ENCODE measurements around the gene PHTF1. TPM values are rescaled to one million over a fixed set of nuclear protein-coding genes. Genes with fewer than 3 reads are reported as not detected.
A peak's percentile ranks its signal among the peaks of the same experiment; 100 is the strongest.

Gene PHTF1
- total RNA-seq, 4 donors from 2014 or later, result 10.0 to 14.8 (median 11.1) TPM

GRCh38 chr1:113691184-113691583 lies 68.1 kb downstream of the PHTF1 start:
- TF ChIP-seq POLR2AphosphoS5 (IDR thresholded peaks at IDR 0.05) (no peak), POLR2A (IDR thresholded peaks at IDR 0.05) (no peak), EP300 (IDR thresholded peaks at IDR 0.05) (no peak), CTCF (IDR thresholded peaks at IDR 0.05) (no peak)
- Histone ChIP-seq H3K4me3 (no peak overlapping the region), H3K27me3 (no peaks in the 10 kb centered on the region), H3K9me3 (peaks cover 0 to 24% (median 0%) of the 10 kb centered on the region in 3 donors), H3K36me3 (peaks cover 0 to 35% of the 10 kb centered on the region in 2 donors), H3K27ac (no peak overlapping the region), H3K4me1 (peaks cover 0 to 13% (median 0%) of the 10 kb centered on the region in 3 donors)
- WGBS, 2 donors (ENCODE audit: low coverage in 1 of 2), result 85 to 94% methylated on average over 2 of the region's 2 CpGs
- no peak for ATAC-seq

GRCh38 chr1:113686891-113687618 lies 72.2 kb downstream of the PHTF1 start:
- TF ChIP-seq POLR2A (IDR thresholded peaks at IDR 0.05), result no peak
- peak; percentile 36 for TF ChIP-seq POLR2AphosphoS5 (IDR thresholded peaks at IDR 0.05)

GRCh38 chr1:113684153-113684541 lies 75.1 kb downstream of the PHTF1 start:
- TF ChIP-seq POLR2A (IDR thresholded peaks at IDR 0.05), result no peak
- no peak for TF ChIP-seq CTCF (IDR thresholded peaks at IDR 0.05)
- no peak for TF ChIP-seq EP300 (IDR thresholded peaks at IDR 0.05)
- no peak for TF ChIP-seq POLR2AphosphoS5 (IDR thresholded peaks at IDR 0.05)
- peak; percentile 70 for ATAC-seq
- 40 to 50% methylated on average over 6 of the region's 6 CpGs for WGBS, 2 donors (ENCODE audit: low coverage in 1 of 2)
- Histone ChIP-seq H3K4me1 (peaks cover 0 to 13% (median 0%) of the 10 kb centered on the region in 3 donors), H3K9me3 (no peaks in the 10 kb centered on the region), H3K27me3 (no peaks in the 10 kb centered on the region), H3K4me3 (no peak overlapping the region), H3K27ac (peak overlapping the region in 3 of 4 donors; percentile 9 to 63 (median 46)), H3K36me3 (peaks cover 0 to 1% of the 10 kb centered on the region in 2 donors)

More at GRCh38 chr1:113686891-113687618, 72.2 kb downstream of the PHTF1 start:
- Histone ChIP-seq H3K9me3 (no peaks in the 10 kb centered on the region), H3K4me1 (peaks cover 0 to 13% (median 0%) of the 10 kb centered on the region in 3 donors), H3K27ac (peak overlapping the region in 2 of 4 donors; percentile 2 to 54), H3K36me3 (peaks cover 0 to 9% of the 10 kb centered on the region in 2 donors), H3K27me3 (no peaks in the 10 kb centered on the region), H3K4me3 (no peak overlapping the region)
- 57 to 70% methylated on average over 3 of the region's 3 CpGs for WGBS, 2 donors (ENCODE audit: low coverage in 1 of 2)
- no peak for ATAC-seq

GRCh38 chr1:113683384-113684152 lies 75.7 kb downstream of the PHTF1 start:
- no peak for TF ChIP-seq POLR2A (IDR thresholded peaks at IDR 0.05)
- no peak for TF ChIP-seq CTCF (IDR thresholded peaks at IDR 0.05)
- TF ChIP-seq POLR2AphosphoS5 (IDR thresholded peaks at IDR 0.05), result no peak
- TF ChIP-seq EP300 (IDR thresholded peaks at IDR 0.05), result no peak
- peaks cover 0 to 7% of the 10 kb centered on the region in 2 donors for H3K36me3 ChIP-seq
- no peaks in the 10 kb centered on the region for H3K9me3 ChIP-seq
- H3K4me3 ChIP-seq, result no peak overlapping the region
- ATAC-seq, result peak; percentile 36
- no peaks in the 10 kb centered on the region for H3K27me3 ChIP-seq
- H3K27ac ChIP-seq, result peak overlapping the region in 3 of 4 donors; percentile 9 to 63 (median 46)
- WGBS, 2 donors (ENCODE audit: low coverage in 1 of 2), result 52 to 59% methylated on average over 6 to 8 of the region's 8 CpGs
- H3K4me1 ChIP-seq, result peaks cover 0 to 13% (median 0%) of the 10 kb centered on the region in 3 donors

- H3K27ac ChIP-seq, result no peak overlapping the region
- H3K4me3 ChIP-seq, result no peak overlapping the region
- no peaks in the 10 kb centered on the region for H3K27me3 ChIP-seq
- no peak for ATAC-seq
- WGBS, 2 donors (ENCODE audit: low coverage in 1 of 2), result 92 to 93% methylated on average over 7 of the region's 7 CpGs
- H3K9me3 ChIP-seq, result no peaks in the 10 kb centered on the region
- H3K4me1 ChIP-seq, result peaks cover 0 to 14% (median 0%) of the 10 kb centered on the region in 3 donors
- TF ChIP-seq POLR2AphosphoS5 (IDR thresholded peaks at IDR 0.05) (no peak), CTCF (IDR thresholded peaks at IDR 0.05) (no peak), POLR2A (IDR thresholded peaks at IDR 0.05) (no peak), EP300 (IDR thresholded peaks at IDR 0.05) (no peak)
- H3K36me3 ChIP-seq, result peaks cover 0 to 7% of the 10 kb centered on the region in 2 donors
These were observed 77.5 kb downstream of the PHTF1 start for GRCh38 chr1:113681596-113682337.

All from gastroesophageal sphincter (tissue), 4 donors.